ENCODE results near the gene SMAD4. TPM values are rescaled to one million over a fixed set of nuclear protein-coding genes. Genes with fewer than 3 reads are reported as not detected.

Gene SMAD4
- total RNA-seq, 1 experiment from 2014 or later: 96.3 TPM

GRCh38 chr18:51076503-51076902 lies 46.5 kb downstream of the SMAD4 start (continued):
- TF ChIP-seq CTCF (IDR thresholded peaks at IDR 0.05 in 2 of 3, conservative IDR thresholded peaks at IDR 0.05 in 1 of 3; ENCODE audit: borderline replicate concordance in 1 of 3, insufficient read depth in 1 of 3, low read depth in 2 of 3, low read length in 2 of 3) (no peak), YY1 (IDR thresholded peaks at IDR 0.05; ENCODE audit: extremely low read depth, insufficient replicate concordance, low read depth, low read length) (no peak), ATF3 (IDR thresholded peaks at IDR 0.05) (no peak), JUND (IDR thresholded peaks at IDR 0.05) (no peak), POLR2AphosphoS5 (IDR thresholded peaks at IDR 0.05; ENCODE audit: low read depth, low read length) (no peak), EZH2 (IDR thresholded peaks at IDR 0.05) (no peak), CEBPB (IDR thresholded peaks at IDR 0.05; ENCODE audit: low read depth) (no peak), SP1 (IDR thresholded peaks at IDR 0.05; ENCODE audit: low read depth) (no peak), ELF1 (IDR thresholded peaks at IDR 0.05; ENCODE audit: borderline replicate concordance, low read depth) (no peak), ZNF274 (IDR thresholded peaks at IDR 0.05; ENCODE audit: low read depth, low read length) (no peak)
- TF ChIP-seq, protein P1, sequence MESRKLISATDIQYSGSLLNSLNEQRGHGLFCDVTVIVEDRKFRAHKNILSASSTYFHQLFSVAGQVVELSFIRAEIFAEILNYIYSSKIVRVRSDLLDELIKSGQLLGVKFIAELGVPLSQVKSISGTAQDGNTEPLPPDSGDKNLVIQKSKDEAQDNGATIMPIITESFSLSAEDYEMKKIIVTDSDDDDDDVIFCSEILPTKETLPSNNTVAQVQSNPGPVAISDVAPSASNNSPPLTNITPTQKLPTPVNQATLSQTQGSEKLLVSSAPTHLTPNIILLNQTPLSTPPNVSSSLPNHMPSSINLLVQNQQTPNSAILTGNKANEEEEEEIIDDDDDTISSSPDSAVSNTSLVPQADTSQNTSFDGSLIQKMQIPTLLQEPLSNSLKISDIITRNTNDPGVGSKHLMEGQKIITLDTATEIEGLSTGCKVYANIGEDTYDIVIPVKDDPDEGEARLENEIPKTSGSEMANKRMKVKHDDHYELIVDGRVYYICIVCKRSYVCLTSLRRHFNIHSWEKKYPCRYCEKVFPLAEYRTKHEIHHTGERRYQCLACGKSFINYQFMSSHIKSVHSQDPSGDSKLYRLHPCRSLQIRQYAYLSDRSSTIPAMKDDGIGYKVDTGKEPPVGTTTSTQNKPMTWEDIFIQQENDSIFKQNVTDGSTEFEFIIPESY (IDR thresholded peaks at IDR 0.05; ENCODE audit: extremely low read depth, insufficient replicate concordance, low read length): no peak

DNA sequence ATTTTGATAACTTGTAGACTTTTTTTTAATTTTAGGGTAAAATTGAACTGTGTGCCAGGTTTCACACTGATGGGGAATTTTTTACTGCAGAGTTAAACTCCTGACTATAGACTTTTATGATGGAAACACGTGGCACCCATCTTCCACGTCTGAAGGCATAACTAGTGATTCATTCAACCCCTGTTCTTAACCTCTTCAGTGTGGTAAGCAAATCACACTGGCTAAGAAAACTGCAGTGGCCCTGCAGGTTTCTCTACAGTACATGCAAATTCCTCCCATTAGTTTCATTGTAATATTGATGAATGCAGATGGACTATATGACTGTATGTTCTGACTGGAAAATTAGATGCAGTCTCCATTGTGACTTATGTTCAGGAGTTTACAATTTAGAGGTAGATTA lies 47.2 kb downstream of the SMAD4 start:
- H4K20me1 ChIP-seq (ENCODE audit: insufficient read depth): no peaks in the 10 kb centered on the region
- TF ChIP-seq, protein P1 (IDR thresholded peaks at IDR 0.05; ENCODE audit: extremely low read depth, insufficient replicate concordance, low read length): no peak
- TF ChIP-seq TCF7L2 (IDR thresholded peaks at IDR 0.05; ENCODE audit: borderline replicate concordance, extremely low read depth, insufficient read depth, insufficient read length) (no peak), SP1 (IDR thresholded peaks at IDR 0.05; ENCODE audit: low read depth) (no peak), YY1 (IDR thresholded peaks at IDR 0.05; ENCODE audit: extremely low read depth, insufficient replicate concordance, low read depth, low read length) (no peak), EGR1 (IDR thresholded peaks at IDR 0.05; ENCODE audit: low read depth) (no peak), FOSL1 (IDR thresholded peaks at IDR 0.05; ENCODE audit: low read depth) (no peak), RAD21 (IDR thresholded peaks at IDR 0.05; ENCODE audit: low read depth) (no peak), SIN3A (IDR thresholded peaks at IDR 0.05; ENCODE audit: low read depth) (no peak), EZH2phosphoT487 (IDR thresholded peaks at IDR 0.05; ENCODE audit: borderline replicate concordance) (no peak), ATF3 (IDR thresholded peaks at IDR 0.05) (no peak), EZH2 (IDR thresholded peaks at IDR 0.05) (no peak), JUND (IDR thresholded peaks at IDR 0.05) (no peak)
- H2AFZ ChIP-seq (ENCODE audit: low read depth, low read length, poor library complexity, severe bottlenecking): no peak overlapping the region
- no peaks in the 10 kb centered on the region for H3K27me3 ChIP-seq (ENCODE audit: insufficient read depth, low read length)
- H3K9me2 ChIP-seq (ENCODE audit: insufficient read depth): no peaks in the 10 kb centered on the region
- intact Hi-C loops (cut with micrococcal nuclease): no loop called here
- H3K79me2 ChIP-seq (ENCODE audit: insufficient read depth, low read length): peaks cover 20% of the 10 kb centered on the region
- CTCF ChIA-PET: no interaction called here
- ATAC-seq (no peak), DNase-seq (ENCODE audit: low read depth, low spot score) (no peak)
- no peak overlapping the region for H3K4me3 ChIP-seq (replicated peaks in 1 of 2; ENCODE audit: low read depth in 1 of 2, low read length in 2 of 2)
- peaks cover 17 to 25% of the 10 kb centered on the region in 2 experiments for H3K36me3 ChIP-seq (ENCODE audit: control insufficient read depth in 1 of 2, insufficient read depth in 2 of 2, low read length in 2 of 2)
- no TSS peak for BruUV-seq (replicated peaks)
- peaks cover under 1 to 6% of the 10 kb centered on the region in 2 experiments; a peak in 3 of 4 replicates for H3K4me1 ChIP-seq (ENCODE audit: control insufficient read depth in 1 of 2, insufficient read depth in 2 of 2, low read length in 2 of 2)
- no peak overlapping the region for H3K9ac ChIP-seq (ENCODE audit: low read length)
- no peak overlapping the region for H3K4me2 ChIP-seq (ENCODE audit: low read length)
- H3K9me3 ChIP-seq (ENCODE audit: control insufficient read depth in 1 of 2, insufficient read depth in 1 of 2, low read depth in 1 of 2, low read length in 2 of 2): no peaks in the 10 kb centered on the region
- H3K27ac ChIP-seq (ENCODE audit: low read depth, low read length): no peak overlapping the region
- RAD21 ChIA-PET (ENCODE audit: low non-redundant PET in 1 of 2, low total read pairs in 2 of 2, uncharacterized antibody in 2 of 2, unreplicated experiment in 2 of 2): no interaction called here
- POLR2A ChIA-PET: no interaction called here

Data from HCT116 (cell line).